Measurements from ENCODE around the gene ANKRD52. TPM values are rescaled to one million over a fixed set of nuclear protein-coding genes. Genes with fewer than 3 reads are reported as not detected.
A peak's percentile ranks its signal among the peaks of the same experiment; 100 is the strongest.

Gene ANKRD52
- total and polyA plus RNA-seq, 2 of the 8 experiments (the other 6 are each of a cell fraction or from before 2014, with no cell fraction given) = 14.0 to 36.3 TPM

- no peaks in the 10 kb centered on the region for H3K9me3 ChIP-seq (ENCODE audit: insufficient read depth in 2 of 2, low read depth in 1 of 2, low read length in 1 of 2)
- H2BK120ac ChIP-seq (replicated peaks; ENCODE audit: low read depth, low read length) = no peak overlapping the region
- 1% methylated on average over 17 of the region's 17 CpGs; no CpG with 5 or more reads in 1 of the 2 experiments for WGBS, 2 experiments (ENCODE audit: extremely low coverage in 1 of 2, insufficient coverage in 1 of 2, insufficient read length in 1 of 2, insufficient replicate concordance in 2 of 2, low coverage in 1 of 2, low lambda C conversion rate in 2 of 2, missing lambda C conversion rate in 1 of 2)
- H3K27me3 ChIP-seq (replicated peaks in 1 of 4; ENCODE audit: control insufficient read depth in 3 of 4, extremely low read depth in 1 of 4, insufficient read depth in 3 of 4, low read length in 3 of 4) = no peaks in the 10 kb centered on the region
- H3K56ac ChIP-seq (replicated peaks; ENCODE audit: insufficient read length, low read depth, low read length) = peak overlapping the region; percentile 27
- ChIA-PET CTCF (ENCODE audit: partially characterized antibody) (interaction anchor here (0.5 to 6.2 kb wide), 26 partner anchors 8 to 144 kb away, joined by 3 to 111 read pairs (median 6); partner anchors contain the start of genes ANKRD52, COQ10A, ESYT1 and MYL6), POLR2A (ENCODE audit: partially characterized antibody) (interaction anchor here (1.0 to 26.3 kb wide), 14 partner anchors 11 to 448 kb away, joined by 3 to 656 read pairs (median 16); partner anchors contain the start of genes CNPY2, COQ10A, MYL6 and PA2G4)
- peaks cover 3% of the 10 kb centered on the region; the same call in 1 of the 2 replicates for H3K79me1 ChIP-seq (ENCODE audit: low read depth, low read length)
- H3K4me3 ChIP-seq (ENCODE audit: extremely low read depth in 1 of 4, insufficient read depth in 2 of 4, low read depth in 3 of 4, low read length in 4 of 4) = peak overlapping the region; percentile 82 to 95 (median 90)
- peaks cover 0 to 4% of the 10 kb centered on the region in 2 experiments for H4K20me1 ChIP-seq (replicated peaks in 1 of 2; ENCODE audit: control insufficient read depth in 1 of 2, insufficient read depth in 2 of 2, low read length in 2 of 2)
- H3K23ac ChIP-seq (ENCODE audit: insufficient read length) = no peak overlapping the region
- H3K9ac ChIP-seq (replicated peaks in 1 of 4; ENCODE audit: extremely low read depth in 1 of 4, low read depth in 3 of 4, low read length in 3 of 4) = peak overlapping the region; percentile 85 to 89 (median 86)
- peak overlapping the region; percentile 62 for H4K91ac ChIP-seq (replicated peaks; ENCODE audit: insufficient read length, low read length)
- DNase-seq (ENCODE audit: low read depth in 1 of 2, low spot score in 2 of 2) = peak in 1 of 2 experiments; percentile 73
- H3K36me3 ChIP-seq (ENCODE audit: control insufficient read depth in 2 of 4, insufficient read depth in 4 of 4, low read length in 3 of 4) = peaks cover 17 to 30% (median 24%) of the 10 kb centered on the region in 4 experiments
- peak overlapping the region; percentile 87 for H2BK5ac ChIP-seq (ENCODE audit: low read depth, low read length)
- H3K4me1 ChIP-seq (replicated peaks in 1 of 4; ENCODE audit: control insufficient read depth in 3 of 4, insufficient read depth in 4 of 4, low read length in 3 of 4) = peaks cover 2 to 8% (median 4%) of the 10 kb centered on the region in 4 experiments; a peak in 3 of 7 replicates
- FAIRE-seq = no peak
- peak overlapping the region; percentile 81 to 96 for H3K4me2 ChIP-seq (ENCODE audit: insufficient read depth in 1 of 2, low read depth in 2 of 2, low read length in 2 of 2)
- peak overlapping the region; percentile 4 for H4K5ac ChIP-seq (ENCODE audit: insufficient read length, low read depth, low read length)
- H2BK15ac ChIP-seq (ENCODE audit: low read length) = no peak overlapping the region
- no peak overlapping the region for H2AK5ac ChIP-seq (ENCODE audit: low read depth, low read length)
- peaks cover 14 to 31% of the 10 kb centered on the region in 2 experiments for H3K79me2 ChIP-seq (ENCODE audit: control insufficient read depth in 1 of 2, insufficient read depth in 2 of 2, low read length in 2 of 2)
- peaks cover 11% of the 10 kb centered on the region for H3K23me2 ChIP-seq (ENCODE audit: low read depth, low read length)
- peak overlapping the region; percentile 86 for H4K8ac ChIP-seq (ENCODE audit: extremely low read depth, insufficient read depth, low read length)
- H3K14ac ChIP-seq (ENCODE audit: insufficient read length) = peak overlapping the region; percentile 6
- no peak overlapping the region for H2AFZ ChIP-seq (ENCODE audit: low read length)
- no peak overlapping the region for H3K4ac ChIP-seq (replicated peaks; ENCODE audit: insufficient read length, low read depth, low read length)
- peak overlapping the region; percentile 68; the same call in 1 of the 2 replicates for H3K18ac ChIP-seq (ENCODE audit: extremely low read depth, low read length)
- peak overlapping the region; percentile 76 for H3K27ac ChIP-seq (ENCODE audit: low read depth, low read length)
- no peak overlapping the region for H2BK12ac ChIP-seq (ENCODE audit: low read depth, low read length)
- no peak overlapping the region for H2BK20ac ChIP-seq (ENCODE audit: low read length)
- TF ChIP-seq CEBPB (IDR thresholded peaks at IDR 0.05; ENCODE audit: low read depth, low read length) (no peak), POLR2AphosphoS5 (IDR thresholded peaks at IDR 0.05; ENCODE audit: low read depth, low read length) (no peak), HDAC6 (IDR thresholded peaks at IDR 0.05; ENCODE audit: low read depth, low read length) (no peak), TCF12 (IDR thresholded peaks at IDR 0.05; ENCODE audit: low read depth, low read length) (no peak), RAD21 (IDR thresholded peaks at IDR 0.05 in 1 of 2, conservative IDR thresholded peaks at IDR 0.05 in 1 of 2; ENCODE audit: low read depth in 2 of 2, low read length in 2 of 2) (no peak), SRF (IDR thresholded peaks at IDR 0.05; ENCODE audit: low read depth, low read length) (no peak), CTCF (IDR thresholded peaks at IDR 0.05; ENCODE audit: control extremely low read depth in 1 of 3, insufficient read depth in 1 of 3, low read depth in 1 of 3, low read length in 3 of 3) (no peak), POLR2A (IDR thresholded peaks at IDR 0.05; ENCODE audit: control extremely low read depth in 1 of 2, low read depth in 2 of 2, low read length in 2 of 2) (peak in 1 of 2 experiments; percentile 66; a peak in 2 of 3 replicates), ATF3 (IDR thresholded peaks at IDR 0.05; ENCODE audit: insufficient read depth, low read depth, low read length) (no peak)
These were observed 69.4 kb downstream of the ANKRD52 start for GRCh38 chr12:56188778-56189098.

Measured in H1 (cell line).